ENCODE results near the gene ASTL.
A peak's percentile ranks its signal among the peaks of the same experiment; 100 is the strongest.

Gene ASTL

DNA sequence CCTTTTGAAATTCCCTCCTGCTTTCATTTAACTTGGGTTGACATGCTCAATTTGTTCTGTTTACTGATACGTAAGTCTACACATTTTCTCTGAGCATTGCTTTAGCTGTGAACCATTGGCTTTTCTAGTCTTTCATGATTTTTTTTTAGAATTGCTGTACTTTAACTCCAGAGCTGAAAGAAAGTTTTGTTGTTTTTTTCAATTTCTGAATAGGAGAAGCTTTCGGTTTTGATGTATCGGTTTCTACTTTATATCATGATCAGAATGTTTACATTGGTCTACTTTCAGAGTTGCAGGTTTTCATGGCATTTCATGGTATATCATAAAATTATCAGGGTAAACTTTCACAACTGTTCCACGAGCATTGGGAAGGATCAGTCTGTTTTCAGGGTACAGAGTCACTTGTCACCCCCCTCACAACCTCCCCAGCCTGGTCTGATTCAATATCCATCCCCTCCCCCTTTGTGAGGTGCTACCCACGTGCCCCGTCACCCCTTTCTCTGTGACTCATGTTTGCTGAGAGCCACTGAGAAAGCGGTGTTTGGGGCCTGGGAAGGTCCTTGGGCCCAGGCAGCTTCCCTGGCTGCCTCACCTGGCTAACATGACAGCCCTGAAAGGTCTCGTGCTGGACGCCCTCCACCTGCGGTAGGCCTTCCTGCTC lies 7.0 kb downstream of the ASTL start:
- ATAC-seq, result peak; percentile 70
- Mint-ChIP-seq H3K4me1 (peaks cover 44% of the 10 kb centered on the region), H3K4me3 (peak overlapping the region; percentile 50), H3K27ac (peak overlapping the region; percentile 94), H3K36me3 (peaks cover 77% of the 10 kb centered on the region), H3K9me3 (no peaks in the 10 kb centered on the region)
- peak in 1 of 2 donors; percentile 75 for DNase-seq (ENCODE audit: low spot score in 2 of 2)

DNA sequence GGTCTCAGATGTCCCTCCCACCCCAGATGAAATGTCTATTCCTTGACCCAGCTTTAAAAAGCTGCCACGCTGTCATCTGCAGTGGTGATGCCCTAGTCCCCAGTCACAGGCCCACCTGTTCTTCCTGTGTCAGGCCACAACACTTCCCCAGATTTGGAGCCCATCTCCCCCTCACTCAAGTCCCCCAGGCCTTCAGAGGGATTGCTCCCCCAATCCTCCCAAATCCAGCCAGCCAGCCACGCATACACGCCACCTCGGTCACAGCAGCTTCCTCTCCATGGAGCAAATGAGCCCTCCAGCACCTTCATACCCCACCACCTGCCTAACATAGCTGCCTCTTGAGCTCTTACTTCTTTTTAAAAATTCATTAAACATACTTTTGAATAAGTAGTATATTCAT lies 7.8 kb downstream of the ASTL start:
- Mint-ChIP-seq H3K27ac (peak overlapping the region; percentile 94), H3K36me3 (peaks cover 77% of the 10 kb centered on the region), H3K4me3 (peak overlapping the region; percentile 2), H3K9me3 (no peaks in the 10 kb centered on the region), H3K4me1 (peaks cover 45% of the 10 kb centered on the region)
- DNase-seq (ENCODE audit: low spot score in 2 of 2) (no peak), ATAC-seq (no peak)

DNA sequence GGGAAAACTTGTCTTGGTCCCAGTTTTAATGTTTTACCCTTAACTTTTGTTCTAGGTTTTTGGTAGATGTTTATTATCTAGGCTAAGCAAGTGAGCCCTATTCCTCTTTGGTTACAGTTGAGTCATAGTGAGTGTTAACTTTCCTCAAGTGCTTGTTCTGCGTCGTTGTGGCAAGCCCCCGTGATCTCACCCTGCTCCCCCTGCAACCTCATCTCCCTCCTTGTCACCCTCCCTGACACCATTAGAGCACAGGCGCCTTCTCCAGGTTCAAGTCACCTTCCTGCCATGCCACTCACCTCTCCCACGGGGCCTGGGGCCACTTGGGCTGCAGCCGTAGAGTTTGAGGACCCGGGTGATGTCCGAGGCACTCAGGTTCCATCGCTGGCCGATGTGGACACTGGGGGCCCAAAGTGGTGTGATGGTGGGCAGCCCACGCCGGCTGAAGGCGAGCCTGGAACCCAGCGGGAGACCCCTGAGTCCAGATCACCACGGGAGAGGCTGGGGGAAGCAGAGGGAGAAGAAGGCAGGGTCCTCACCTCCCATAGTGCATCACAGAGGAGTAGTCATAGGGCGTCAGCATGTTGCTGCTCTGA lies 8.7 kb downstream of the ASTL start:
- no peaks in the 10 kb centered on the region for H3K9me3 Mint-ChIP-seq
- DNase-seq (ENCODE audit: low spot score in 2 of 2) (peak in 1 of 2 donors; percentile 66), ATAC-seq (peak; percentile 85)
- H3K4me1 Mint-ChIP-seq, result peaks cover 46% of the 10 kb centered on the region
- peak overlapping the region; percentile 33 for H3K4me3 Mint-ChIP-seq
- H3K27ac Mint-ChIP-seq, result peak overlapping the region; percentile 85
- peaks cover 79% of the 10 kb centered on the region for H3K36me3 Mint-ChIP-seq

DNA sequence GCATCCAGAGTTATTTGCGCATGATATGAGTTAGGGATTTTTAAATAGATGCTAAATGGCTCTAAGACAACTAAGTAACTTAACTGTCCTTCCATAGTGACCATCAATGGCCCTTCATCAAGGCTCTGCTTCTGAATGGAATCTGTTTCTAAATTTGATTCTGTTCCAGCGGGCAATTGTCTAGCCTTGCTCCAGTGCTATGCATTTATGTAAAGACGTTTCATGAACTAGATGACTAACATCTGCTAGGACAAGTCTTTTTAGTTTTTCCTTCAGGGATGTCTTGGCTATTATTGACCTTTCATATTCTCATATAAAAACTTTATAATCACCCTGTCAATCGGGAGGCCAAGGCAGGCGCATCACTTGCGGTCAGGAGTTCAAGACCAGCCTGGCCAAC lies 9.8 kb downstream of the ASTL start:
- Mint-ChIP-seq H3K4me3 (no peak overlapping the region), H3K4me1 (peaks cover 48% of the 10 kb centered on the region), H3K27ac (no peak overlapping the region), H3K36me3 (peaks cover 75% of the 10 kb centered on the region), H3K9me3 (no peaks in the 10 kb centered on the region)
- no peak for ATAC-seq
- no peak for DNase-seq (ENCODE audit: low spot score in 2 of 2)

DNA sequence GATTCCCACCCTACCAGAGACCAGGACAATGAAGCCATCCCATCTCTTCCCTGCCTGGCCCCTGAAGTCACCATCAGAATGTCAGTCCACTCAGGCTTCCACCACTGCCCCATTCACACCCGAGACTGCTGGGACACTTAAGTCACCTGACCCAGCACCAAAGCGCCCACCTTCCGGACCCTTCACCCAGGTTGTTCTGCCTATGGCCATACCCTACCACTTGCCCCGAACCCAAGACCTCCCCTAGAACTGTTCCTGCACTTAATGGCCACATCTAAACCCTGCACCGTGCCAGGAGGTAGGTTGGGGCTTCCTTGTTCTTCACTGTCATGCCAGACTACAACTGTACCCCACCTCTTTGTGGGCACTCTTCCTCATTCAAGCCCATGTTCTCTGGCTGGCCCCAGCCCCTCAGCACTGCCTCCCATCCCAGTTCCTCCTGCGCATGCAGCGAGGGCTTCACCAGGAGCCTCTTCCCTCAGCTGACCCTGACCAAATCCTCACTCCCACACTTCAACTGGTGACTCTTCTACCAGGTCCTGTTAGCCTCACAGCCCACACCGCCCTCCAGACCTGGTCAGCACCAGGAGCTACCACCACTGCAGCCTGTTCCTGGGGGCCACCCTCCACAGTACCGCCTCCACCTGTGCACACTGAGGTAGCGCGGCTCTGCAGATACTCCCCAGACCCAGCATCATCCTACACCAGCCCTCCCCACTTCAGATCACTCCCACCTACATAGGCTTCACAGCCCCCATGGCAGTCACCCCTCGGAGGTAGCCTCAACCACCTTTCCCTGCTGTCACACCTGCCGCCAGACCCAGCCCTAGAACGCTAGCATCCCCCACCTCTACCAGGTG lies 13.7 kb downstream of the ASTL start:
- ATAC-seq (no peak), DNase-seq (ENCODE audit: low spot score in 2 of 2) (no peak)
- Mint-ChIP-seq H3K36me3 (peaks cover 57% of the 10 kb centered on the region), H3K9me3 (no peaks in the 10 kb centered on the region), H3K4me3 (no peak overlapping the region), H3K4me1 (peaks cover 39% of the 10 kb centered on the region), H3K27ac (peak overlapping the region; percentile 62)

DNA sequence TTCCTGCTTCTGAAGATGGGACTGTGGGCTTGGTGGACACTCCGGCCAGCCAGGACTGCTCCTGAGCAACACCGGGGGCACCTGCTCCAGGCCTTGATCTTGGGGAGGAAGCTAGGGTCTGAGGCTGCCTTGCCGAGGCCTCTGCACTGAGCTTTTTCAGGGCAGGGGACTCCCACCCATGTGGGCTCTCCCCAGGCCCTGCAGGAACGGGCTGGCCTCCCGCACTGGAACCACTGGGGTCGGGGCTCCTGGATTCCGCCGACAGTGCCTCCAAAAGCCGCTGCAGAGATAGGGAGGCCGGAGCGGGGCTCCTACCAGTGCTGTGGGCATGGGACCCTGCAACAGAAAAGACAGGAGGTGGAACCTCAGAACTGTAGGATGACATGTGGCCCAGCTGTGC lies 14.4 kb downstream of the ASTL start:
- no peak overlapping the region for H3K4me3 Mint-ChIP-seq

DNA sequence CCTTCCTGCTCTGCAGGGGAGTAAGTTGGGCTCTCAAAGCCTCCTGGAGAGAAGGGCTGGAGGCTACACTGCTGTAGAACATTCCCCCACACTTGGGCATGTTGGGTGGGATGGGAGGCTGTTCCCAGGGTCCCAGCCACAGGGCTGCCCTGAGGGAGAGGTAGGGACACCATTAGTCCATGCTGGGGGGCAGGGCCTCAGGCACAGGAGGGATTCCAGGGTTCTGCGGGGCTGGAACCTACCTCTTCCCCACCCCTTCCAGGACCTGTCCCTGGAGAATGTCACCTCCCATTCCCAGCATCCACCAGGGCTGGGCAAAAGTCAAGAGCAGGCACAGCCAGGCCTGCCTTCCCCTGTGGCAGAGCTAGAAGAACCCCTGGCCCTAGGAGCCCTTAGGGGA lies 15.0 kb downstream of the ASTL start:
- Mint-ChIP-seq H3K4me3 (no peak overlapping the region), H3K27ac (no peak overlapping the region), H3K36me3 (peaks cover 44% of the 10 kb centered on the region), H3K4me1 (peaks cover 40% of the 10 kb centered on the region), H3K9me3 (no peaks in the 10 kb centered on the region)
- ATAC-seq (no peak), DNase-seq (ENCODE audit: low spot score in 2 of 2) (no peak)

More for the DNA sequence above, 14.4 kb downstream of the ASTL start:
- no peaks in the 10 kb centered on the region for H3K9me3 Mint-ChIP-seq
- H3K36me3 Mint-ChIP-seq, result peaks cover 50% of the 10 kb centered on the region
- H3K4me1 Mint-ChIP-seq, result peaks cover 40% of the 10 kb centered on the region
- DNase-seq (ENCODE audit: low spot score in 2 of 2), result no peak
- no peak overlapping the region for H3K27ac Mint-ChIP-seq
- ATAC-seq, result no peak

DNA sequence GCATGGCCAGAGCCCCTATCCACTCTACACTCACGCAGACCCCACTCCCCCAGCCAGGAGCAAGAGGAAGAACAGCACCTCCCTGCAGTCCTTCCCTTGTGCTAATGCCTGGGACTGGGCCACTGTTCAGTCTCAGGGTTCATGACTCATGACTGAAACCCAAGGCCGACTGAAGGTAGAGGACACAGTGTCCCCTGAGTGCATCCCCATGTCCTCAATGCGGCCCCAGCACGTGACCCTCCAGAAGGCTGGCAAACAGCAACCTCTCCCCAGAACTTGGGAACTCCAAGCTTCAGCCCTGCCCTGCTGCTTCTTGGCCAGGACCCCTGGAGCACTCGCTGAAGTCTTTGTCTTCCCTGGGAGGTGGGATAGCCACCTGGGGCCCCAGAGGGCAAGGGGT lies 15.9 kb downstream of the ASTL start:
- DNase-seq (ENCODE audit: low spot score in 2 of 2) (no peak), ATAC-seq (no peak)
- H3K36me3 Mint-ChIP-seq, result peaks cover 40% of the 10 kb centered on the region
- H3K9me3 Mint-ChIP-seq, result no peaks in the 10 kb centered on the region
- no peak overlapping the region for H3K4me3 Mint-ChIP-seq
- H3K4me1 Mint-ChIP-seq, result peaks cover 49% of the 10 kb centered on the region
- no peak overlapping the region for H3K27ac Mint-ChIP-seq

DNA sequence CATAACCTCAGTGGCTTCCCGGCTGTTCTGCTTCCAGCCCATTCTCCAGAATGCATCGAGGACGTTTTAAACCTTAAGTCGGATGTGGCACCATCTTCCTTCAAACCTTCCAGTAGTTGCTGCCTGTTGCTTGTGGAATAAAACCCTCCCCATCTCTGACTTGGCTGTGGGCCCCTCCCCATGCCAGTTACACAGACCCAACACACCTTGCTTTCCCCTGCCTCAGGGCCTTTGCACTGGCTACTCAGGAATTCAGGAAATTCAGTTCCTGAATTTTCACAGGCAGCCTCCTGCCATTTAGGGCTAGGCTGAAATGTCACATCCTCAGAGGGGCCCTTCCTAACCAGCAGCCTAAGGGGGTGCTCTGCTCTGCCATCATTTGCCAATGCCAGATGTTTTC lies 16.9 kb downstream of the ASTL start:
- no peak for ATAC-seq
- Mint-ChIP-seq H3K36me3 (peaks cover 31% of the 10 kb centered on the region), H3K4me1 (peaks cover 53% of the 10 kb centered on the region), H3K9me3 (no peaks in the 10 kb centered on the region), H3K4me3 (no peak overlapping the region), H3K27ac (no peak overlapping the region)
- no peak for DNase-seq (ENCODE audit: low spot score in 2 of 2)

DNA sequence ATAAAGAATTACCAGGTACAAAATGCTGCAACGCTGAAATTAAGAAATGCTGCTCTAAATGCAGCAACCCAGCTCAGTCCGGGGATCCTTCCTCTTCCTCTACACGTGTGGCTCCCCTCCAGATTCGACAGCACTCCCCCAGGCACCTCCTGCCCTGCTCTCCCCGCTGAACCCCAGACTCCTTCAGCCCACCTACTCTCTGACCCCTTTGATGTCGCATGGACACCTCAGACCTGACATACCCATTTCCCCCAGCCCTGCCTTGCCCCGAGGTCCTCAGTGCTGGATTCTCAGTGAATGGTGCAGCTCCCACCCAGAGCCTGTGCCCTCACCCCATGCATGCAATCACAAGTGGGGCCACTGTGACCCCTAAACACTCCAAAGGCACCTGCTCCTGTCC lies 17.3 kb downstream of the ASTL start:
- no peak for ATAC-seq
- peaks cover 55% of the 10 kb centered on the region for H3K4me1 Mint-ChIP-seq
- peaks cover 26% of the 10 kb centered on the region for H3K36me3 Mint-ChIP-seq
- no peak overlapping the region for H3K4me3 Mint-ChIP-seq
- H3K9me3 Mint-ChIP-seq, result no peaks in the 10 kb centered on the region
- DNase-seq (ENCODE audit: low spot score in 2 of 2), result no peak
- H3K27ac Mint-ChIP-seq, result peak overlapping the region; percentile 8

DNA sequence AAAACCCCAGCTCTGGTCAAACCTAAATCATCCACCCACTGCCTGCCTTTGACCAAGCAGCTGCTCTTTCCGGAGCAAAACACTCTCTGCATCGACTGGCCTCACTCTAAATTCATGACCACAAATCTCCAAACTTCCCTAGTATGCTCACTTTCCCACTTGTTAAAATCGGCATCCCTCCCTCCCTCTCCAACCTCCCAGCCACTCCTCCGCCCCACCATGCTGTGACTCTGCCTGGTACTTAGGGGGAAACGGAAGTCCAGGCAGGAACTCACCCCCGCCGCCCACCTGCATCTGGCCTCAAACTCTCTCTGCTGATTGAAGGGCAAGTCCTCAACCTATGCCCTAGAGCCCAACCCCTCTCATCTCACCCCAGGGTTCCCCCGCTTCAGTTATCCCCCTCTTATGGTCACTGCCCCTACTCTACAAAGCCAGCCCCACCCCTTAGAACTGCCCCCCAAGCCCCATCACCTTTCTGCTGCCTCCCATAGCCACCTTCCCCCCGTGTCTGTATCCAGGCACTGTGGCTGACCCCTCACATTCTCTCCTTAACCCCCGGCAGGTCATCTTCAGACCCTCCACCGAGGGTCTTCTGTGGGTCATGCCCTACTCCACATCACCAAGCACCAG lies 18.1 kb downstream of the ASTL start:
- no peak overlapping the region for H3K4me3 Mint-ChIP-seq
- no peaks in the 10 kb centered on the region for H3K9me3 Mint-ChIP-seq
- peaks cover 59% of the 10 kb centered on the region for H3K4me1 Mint-ChIP-seq
- DNase-seq (ENCODE audit: low spot score in 2 of 2) (no peak), ATAC-seq (no peak)
- peak overlapping the region; percentile 8 for H3K27ac Mint-ChIP-seq
- H3K36me3 Mint-ChIP-seq, result peaks cover 26% of the 10 kb centered on the region

DNA sequence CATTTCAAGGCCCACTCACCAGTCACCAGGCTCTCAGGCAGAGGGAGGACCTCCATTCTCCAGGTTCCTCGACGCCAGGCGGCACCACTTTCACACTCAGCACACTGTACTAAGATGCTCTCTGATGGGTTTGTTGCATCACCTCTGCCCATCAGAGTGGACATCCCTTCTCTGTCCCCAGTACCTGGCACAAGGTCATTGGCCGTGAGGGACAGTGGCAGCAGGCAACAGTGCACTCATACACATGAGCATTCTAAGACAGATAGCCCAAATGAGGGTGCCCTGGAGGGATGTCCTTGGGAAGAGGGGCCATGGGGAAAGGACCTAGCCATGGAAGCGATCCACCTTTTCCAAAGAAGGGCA lies 18.9 kb downstream of the ASTL start:
- H3K9me3 Mint-ChIP-seq, result no peaks in the 10 kb centered on the region
- DNase-seq (ENCODE audit: low spot score in 2 of 2) (no peak), ATAC-seq (no peak)
- H3K36me3 Mint-ChIP-seq, result peaks cover 21% of the 10 kb centered on the region
- H3K4me1 Mint-ChIP-seq, result peaks cover 52% of the 10 kb centered on the region
- H3K27ac Mint-ChIP-seq, result no peak overlapping the region
- no peak overlapping the region for H3K4me3 Mint-ChIP-seq

DNA sequence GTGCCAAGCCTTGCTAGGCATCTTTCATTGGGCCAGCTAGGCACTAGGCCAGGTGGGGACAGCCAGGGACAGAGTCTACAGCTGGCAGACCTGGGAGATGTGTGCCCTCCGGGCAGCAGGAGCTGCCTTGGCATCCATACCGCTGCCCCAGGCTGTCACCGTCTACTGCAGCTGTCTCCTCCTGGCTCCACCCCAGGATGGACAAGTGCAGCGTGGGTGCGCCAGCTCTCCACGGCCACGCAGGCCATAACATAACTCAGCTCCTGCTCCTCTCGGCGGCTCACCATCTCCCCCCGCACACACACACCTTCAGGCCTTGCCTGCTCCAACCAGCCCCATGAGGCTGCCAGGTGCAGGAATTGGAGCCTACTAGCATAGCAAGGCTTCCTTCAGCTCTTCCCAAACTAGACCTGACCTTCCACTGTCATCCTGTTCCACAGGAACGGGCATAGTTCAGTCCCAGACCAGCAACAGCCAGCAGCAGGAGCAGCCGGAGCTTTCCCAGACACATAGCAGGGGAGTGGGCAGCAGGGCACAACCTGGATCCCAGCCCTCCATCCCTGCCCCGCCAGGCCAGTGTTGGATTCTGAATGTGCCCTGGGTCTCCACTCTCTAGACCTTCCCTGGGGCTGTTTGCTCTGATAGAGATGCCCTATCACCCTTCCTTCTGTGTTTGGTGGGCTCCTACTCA lies 19.5 kb downstream of the ASTL start:
- DNase-seq (ENCODE audit: low spot score in 2 of 2) (no peak), ATAC-seq (no peak)
- H3K4me3 Mint-ChIP-seq, result no peak overlapping the region
- no peak overlapping the region for H3K27ac Mint-ChIP-seq
- peaks cover 21% of the 10 kb centered on the region for H3K36me3 Mint-ChIP-seq
- H3K9me3 Mint-ChIP-seq, result no peaks in the 10 kb centered on the region
- H3K4me1 Mint-ChIP-seq, result peaks cover 52% of the 10 kb centered on the region

DNA sequence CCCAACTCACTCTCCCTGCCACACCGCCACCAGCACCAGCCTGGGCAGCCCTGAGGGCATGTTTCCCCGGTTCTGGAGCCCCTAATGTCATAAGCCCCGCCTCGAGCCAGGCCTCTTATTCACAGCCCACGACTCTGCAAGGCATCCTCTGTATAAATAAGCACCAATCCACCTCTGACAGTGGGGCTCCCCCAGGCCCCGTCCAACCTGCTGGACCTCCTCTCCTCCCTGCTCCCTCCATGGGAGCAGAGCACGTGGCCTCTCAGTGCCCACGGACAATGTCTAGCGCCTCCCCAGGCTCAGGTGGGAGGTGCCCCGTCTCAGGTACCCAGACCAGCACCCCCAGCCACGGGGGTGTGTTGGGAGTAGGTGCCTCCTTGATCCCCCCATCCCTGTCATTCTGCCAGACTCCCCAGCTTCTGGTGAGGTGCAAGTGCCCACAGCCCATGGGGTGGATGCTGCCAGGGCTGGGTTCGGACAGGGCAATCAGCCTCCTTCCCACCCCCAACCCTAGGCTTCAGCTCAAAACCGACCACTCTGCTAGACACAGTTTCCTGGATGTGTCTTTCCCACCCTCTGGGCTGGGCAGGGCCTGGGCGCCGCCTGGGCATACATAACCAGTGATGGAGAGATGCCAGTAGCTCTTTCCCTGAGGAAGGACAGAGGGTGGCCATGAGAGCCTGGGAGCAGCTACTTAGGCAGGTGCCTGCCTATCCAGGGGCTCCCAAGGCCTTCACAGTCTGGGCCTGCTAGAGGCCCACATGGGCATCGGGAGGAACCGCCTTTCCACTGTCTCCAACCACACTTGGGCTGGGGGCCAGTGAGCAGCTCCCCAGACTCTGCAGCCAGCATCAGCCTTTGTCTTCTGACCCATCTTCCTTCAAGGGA lies 20.4 kb downstream of the ASTL start:
- no peaks in the 10 kb centered on the region for H3K9me3 Mint-ChIP-seq

More for the DNA sequence above, 20.4 kb downstream of the ASTL start:
- no peak overlapping the region for H3K27ac Mint-ChIP-seq
- ATAC-seq (no peak), DNase-seq (ENCODE audit: low spot score in 2 of 2) (no peak)
- H3K4me1 Mint-ChIP-seq, result peaks cover 52% of the 10 kb centered on the region
- peaks cover 21% of the 10 kb centered on the region for H3K36me3 Mint-ChIP-seq
- H3K4me3 Mint-ChIP-seq, result peak overlapping the region; percentile 73

Measured in stimulated activated effector memory CD8-positive, alpha-beta T cell treated with anti-CD3 and anti-CD28 coated beads, Interleukin-12 subunit alpha, Interleukin-12 subunit beta, amount 100 ng/mL, for 72 hours (primary cell).